Gastrocnemius medialis (tissue), 4 donors: Measurements from ENCODE around the gene HCN2. TPM values are rescaled to one million over a fixed set of nuclear protein-coding genes. Genes with fewer than 3 reads are reported as not detected.
A peak's percentile ranks its signal among the peaks of the same experiment; 100 is the strongest.
"Not testable (repeated sequence)": the region's sequence is repeated elsewhere in the genome, so short reads cannot be mapped to it uniquely, and the experiment has no call there.

ENCODE experiments used
- ATAC-seq, 2 donors: fragments of 150-250 bp; one replicate each; pipeline ENCODE4 v1.9.1; 2016
- DNase-seq, 2 donors: peaks; one replicate each; pipeline ENCODE4 v3.0.0-alpha.2; 2019
- H3K27ac ChIP-seq, 4 donors: fragments of 200-600 bp; sonication (generic); 1 replicate in 1 of 4; 2 replicates in 3 of 4; pipeline ENCODE4 v1.5.1; 2016 to 2018; ENCODE audit warnings: mild to moderate bottlenecking in 2 of 4, moderate library complexity in 1 of 4
- H3K27me3 ChIP-seq, 3 donors: fragments of 200-600 bp; sonication (generic) in 2 of 3; 1 replicate in 1 of 3; 2 replicates in 2 of 3; pipeline versions ENCODE4 v1.5.1 to v1.6.0; 2016 to 2019; ENCODE audit warnings: mild to moderate bottlenecking in 1 of 3, moderate library complexity in 1 of 3
- H3K36me3 ChIP-seq, 2 donors: fragments of 200-600 bp; sonication (generic) in 1 of 2; one replicate each; pipeline ENCODE4 v1.5.1; 2017 to 2018
- H3K4me1 ChIP-seq, 2 donors: fragments of 200-600 bp; sonication (generic) in 1 of 2; one replicate each; pipeline ENCODE4 v1.5.1; 2016 to 2017; ENCODE audit warnings: mild to moderate bottlenecking in 2 of 2
- H3K4me3 ChIP-seq, 4 donors: fragments of 200-600 bp; sonication (generic) in 3 of 4; 1 replicate in 1 of 4; 2 replicates in 3 of 4; pipeline ENCODE4 v1.5.1; 2016 to 2019; ENCODE audit warnings: mild to moderate bottlenecking in 2 of 4
- H3K9me3 ChIP-seq, 3 donors: fragments of 200-600 bp; sonication (generic) in 2 of 3; 1 replicate in 1 of 3; 2 replicates in 2 of 3; pipeline ENCODE4 v1.5.1; 2016 to 2019
- POLR2A ChIP-seq, 2 donors: fragments of 450-650 bp; IDR thresholded peaks; one replicate each; pipeline ENCODE4 v1.6.1; 2017; ENCODE audit warnings: antibody characterized with exemption in 2 of 2, mild to moderate bottlenecking in 2 of 2, moderate library complexity in 2 of 2
- in situ Hi-C, 4 donors: fragments of 200-750 bp; cut with MboI; loops; one replicate each; pipeline versions ENCODE4 v1.15.0 to v1.8.0; 2017; ENCODE audit warnings: low sequenced_read_pairs in 4 of 4
- intact Hi-C: fragments of 100-400 bp; cut with DNase I; formaldehyde crosslinking; loops from one replicate; pipeline ENCODE4 v1.15.1; 2023; ENCODE audit warnings: low total_unique reads
- total RNA-seq, 4 donors: library from RNA; depleted of rRNA; stranded (reverse); fragments of >200 nt; gene quantifications; one replicate each; pipeline versions ENCODE4 v1.1.0 to v1.2.3, GENCODE V29; 2016
- TF ChIP-seq, protein P1 (sequence below), 5 experiments: fragments of 450-650 bp in 3 of 5; fragments of 200-600 bp in 2 of 5; sonication (generic) in 2 of 5; IDR thresholded peaks in 4 of 5; conservative IDR thresholded peaks in 1 of 5; 1 replicate in 4 of 5; 2 replicates in 1 of 5; pipeline ENCODE4 v1.5.1; 2016 to 2019; ENCODE audit warnings: antibody characterized with exemption in 5 of 5, mild to moderate bottlenecking in 3 of 5, moderate library complexity in 3 of 5

Gene HCN2
- total RNA-seq, 4 donors from 2014 or later, result 0.10 TPM; not detected in 3

DNA sequence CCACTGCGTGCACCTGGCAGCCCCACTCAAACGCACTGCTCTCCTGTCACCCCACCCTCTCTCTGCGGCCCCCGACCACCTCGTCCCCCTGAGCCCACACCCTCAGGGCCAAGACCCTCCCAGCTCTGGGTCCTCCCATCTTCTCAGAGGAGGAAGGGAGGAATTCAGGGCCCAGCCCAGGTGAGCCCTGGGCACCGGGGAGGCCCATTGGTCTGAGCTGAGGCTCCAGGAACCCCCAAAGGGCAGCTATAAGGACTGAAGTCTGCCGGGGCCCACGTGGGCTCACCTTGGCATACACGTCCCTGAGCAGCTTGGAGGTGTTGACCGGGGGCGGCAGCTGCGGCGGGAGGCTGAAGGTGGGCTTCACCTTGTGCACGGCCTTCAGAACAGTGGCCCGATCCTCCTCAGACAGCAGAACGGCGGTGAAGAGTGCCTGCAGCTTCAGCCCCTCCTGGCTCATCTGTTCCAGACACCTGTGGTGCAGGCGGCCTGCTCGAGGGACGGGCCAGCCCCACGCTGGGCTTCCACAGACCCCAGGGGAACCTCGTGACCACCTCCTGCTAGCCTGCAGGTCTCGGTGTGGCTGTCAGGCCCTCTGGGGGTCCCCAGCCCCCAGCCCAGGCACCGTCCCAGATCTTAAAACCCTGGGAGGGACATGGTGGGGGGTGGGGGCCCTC, 34.9 kb downstream of the HCN2 start:
- Histone ChIP-seq H3K27ac (peak overlapping the region; percentile 0 to 68 (median 58)), H3K4me3 (no peak overlapping the region), H3K4me1 (no peaks in the 10 kb centered on the region), H3K36me3 (peaks cover 0 to 68% of the 10 kb centered on the region in 2 donors), H3K9me3 (no peaks in the 10 kb centered on the region), H3K27me3 (no peaks in the 10 kb centered on the region)
- in situ Hi-C loops, result no loop called here
- intact Hi-C loops, result no loop called here
- no peak for ATAC-seq
- no peak for TF ChIP-seq POLR2A (IDR thresholded peaks at IDR 0.05)
- TF ChIP-seq, protein P1, sequence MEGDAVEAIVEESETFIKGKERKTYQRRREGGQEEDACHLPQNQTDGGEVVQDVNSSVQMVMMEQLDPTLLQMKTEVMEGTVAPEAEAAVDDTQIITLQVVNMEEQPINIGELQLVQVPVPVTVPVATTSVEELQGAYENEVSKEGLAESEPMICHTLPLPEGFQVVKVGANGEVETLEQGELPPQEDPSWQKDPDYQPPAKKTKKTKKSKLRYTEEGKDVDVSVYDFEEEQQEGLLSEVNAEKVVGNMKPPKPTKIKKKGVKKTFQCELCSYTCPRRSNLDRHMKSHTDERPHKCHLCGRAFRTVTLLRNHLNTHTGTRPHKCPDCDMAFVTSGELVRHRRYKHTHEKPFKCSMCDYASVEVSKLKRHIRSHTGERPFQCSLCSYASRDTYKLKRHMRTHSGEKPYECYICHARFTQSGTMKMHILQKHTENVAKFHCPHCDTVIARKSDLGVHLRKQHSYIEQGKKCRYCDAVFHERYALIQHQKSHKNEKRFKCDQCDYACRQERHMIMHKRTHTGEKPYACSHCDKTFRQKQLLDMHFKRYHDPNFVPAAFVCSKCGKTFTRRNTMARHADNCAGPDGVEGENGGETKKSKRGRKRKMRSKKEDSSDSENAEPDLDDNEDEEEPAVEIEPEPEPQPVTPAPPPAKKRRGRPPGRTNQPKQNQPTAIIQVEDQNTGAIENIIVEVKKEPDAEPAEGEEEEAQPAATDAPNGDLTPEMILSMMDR (IDR thresholded peaks at IDR 0.05 in 4 of 5, conservative IDR thresholded peaks at IDR 0.05 in 1 of 5), result no peak
- DNase-seq, result no peak

- H3K4me1 ChIP-seq, result peaks cover 0 to 2% of the 10 kb centered on the region in 2 donors
- intact Hi-C loops, result no loop called here
- H3K9me3 ChIP-seq, result no peaks in the 10 kb centered on the region
- in situ Hi-C loops, result no loop called here
- H3K27ac ChIP-seq, result no peak overlapping the region
- no peak for DNase-seq
- TF ChIP-seq, protein P1 (IDR thresholded peaks at IDR 0.05 in 4 of 5, conservative IDR thresholded peaks at IDR 0.05 in 1 of 5), result no peak
- no peak for TF ChIP-seq POLR2A (IDR thresholded peaks at IDR 0.05)
- no peak overlapping the region for H3K4me3 ChIP-seq
- H3K36me3 ChIP-seq, result peaks cover 0 to 63% of the 10 kb centered on the region in 2 donors
- no peaks in the 10 kb centered on the region for H3K27me3 ChIP-seq
- ATAC-seq, result no peak
Measured at GRCh38 chr19:625257-625656, 35.6 kb downstream of the HCN2 start.

- not testable (repeated sequence) for H3K9me3 ChIP-seq, H3K27ac ChIP-seq
Measured at GRCh38 chr19:626566-626965, 36.9 kb downstream of the HCN2 start.

GRCh38 chr19:628168-628567, 38.5 kb downstream of the HCN2 start:
- DNase-seq, result no peak
- no peak for ATAC-seq
- TF ChIP-seq, protein P1 (IDR thresholded peaks at IDR 0.05 in 4 of 5, conservative IDR thresholded peaks at IDR 0.05 in 1 of 5), result peak in 1 of 5 experiments; percentile 13
- TF ChIP-seq POLR2A (IDR thresholded peaks at IDR 0.05), result no peak
- in situ Hi-C loops (no loop called here), intact Hi-C loops (no loop called here)
- H3K9me3 ChIP-seq, result no peaks in the 10 kb centered on the region
- no peaks in the 10 kb centered on the region for H3K27me3 ChIP-seq
- no peak overlapping the region for H3K4me3 ChIP-seq
- peaks cover 4 to 16% of the 10 kb centered on the region in 2 donors for H3K4me1 ChIP-seq
- H3K36me3 ChIP-seq, result peaks cover 0 to 52% of the 10 kb centered on the region in 2 donors
- H3K27ac ChIP-seq, result no peak overlapping the region

More at GRCh38 chr19:626566-626965, 36.9 kb downstream of the HCN2 start:
- H3K4me3 ChIP-seq, in situ Hi-C loops, ATAC-seq, DNase-seq, H3K27me3 ChIP-seq, intact Hi-C loops, H3K4me1 ChIP-seq: not testable (repeated sequence)
- peaks cover 0 to 65% of the 10 kb centered on the region in 2 donors for H3K36me3 ChIP-seq

DNA sequence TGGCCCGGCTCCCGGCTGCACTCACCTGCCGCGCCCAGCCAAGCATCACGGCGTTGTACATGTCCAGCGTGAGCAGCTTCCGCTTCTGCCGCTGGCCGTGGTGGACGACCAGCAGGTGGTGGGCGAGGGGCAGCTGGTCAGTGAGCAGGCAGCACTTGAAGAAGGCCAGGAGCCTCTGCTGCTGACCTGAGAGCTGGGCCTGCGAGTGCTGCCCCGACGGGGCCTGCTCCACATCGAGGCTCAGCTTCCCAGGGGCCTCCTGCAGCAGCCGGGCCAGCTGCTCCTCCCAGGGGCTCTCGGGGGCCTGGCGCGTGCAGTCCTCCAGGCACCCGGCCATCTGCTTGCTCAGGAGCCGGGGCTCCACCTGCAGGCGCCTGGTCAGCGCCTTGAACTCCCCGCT, 39.8 kb downstream of the HCN2 start:
- peaks cover 0 to 40% of the 10 kb centered on the region in 2 donors for H3K36me3 ChIP-seq
- DNase-seq, H3K27me3 ChIP-seq, ATAC-seq, H3K27ac ChIP-seq, H3K9me3 ChIP-seq, intact Hi-C loops, H3K4me3 ChIP-seq, in situ Hi-C loops: not testable (repeated sequence)
- H3K4me1 ChIP-seq, result peaks cover 10 to 24% of the 10 kb centered on the region in 2 donors
